ENCODE results near the gene FOXN3. TPM values are rescaled to one million over a fixed set of nuclear protein-coding genes. Genes with fewer than 3 reads are reported as not detected.

FOXN3 gene
- total RNA-seq, 4 donors from 2014 or later: 66.1 to 130 (median 109) TPM

DNA sequence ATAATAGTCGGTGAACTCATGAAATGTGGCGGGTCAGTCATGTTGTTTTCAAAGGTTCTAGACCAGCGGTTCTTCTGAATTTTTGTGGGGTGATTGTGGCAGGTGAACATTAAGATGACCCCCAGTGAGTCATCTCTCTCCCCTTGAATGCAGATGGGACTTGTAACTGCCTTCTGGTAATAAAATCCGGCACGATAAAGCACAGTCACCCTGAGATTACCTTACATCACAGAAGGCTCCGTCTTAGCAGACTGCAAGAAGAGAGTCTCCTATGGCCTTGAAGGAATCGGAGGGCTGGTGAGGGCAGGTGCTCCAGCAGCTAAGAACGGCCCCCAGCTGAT is 189.6 kb downstream of the FOXN3 start:
- Histone ChIP-seq H3K36me3 (no peaks in the 10 kb centered on the region), H3K27ac (no peak overlapping the region), H3K4me3 (no peak overlapping the region), H3K4me1 (peaks cover 0 to 32% (median 2%) of the 10 kb centered on the region in 4 donors), H3K27me3 (no peaks in the 10 kb centered on the region), H3K9me3 (no peaks in the 10 kb centered on the region)
- TF ChIP-seq POLR2AphosphoS5 (IDR thresholded peaks at IDR 0.05): no peak
- TF ChIP-seq, protein P1, sequence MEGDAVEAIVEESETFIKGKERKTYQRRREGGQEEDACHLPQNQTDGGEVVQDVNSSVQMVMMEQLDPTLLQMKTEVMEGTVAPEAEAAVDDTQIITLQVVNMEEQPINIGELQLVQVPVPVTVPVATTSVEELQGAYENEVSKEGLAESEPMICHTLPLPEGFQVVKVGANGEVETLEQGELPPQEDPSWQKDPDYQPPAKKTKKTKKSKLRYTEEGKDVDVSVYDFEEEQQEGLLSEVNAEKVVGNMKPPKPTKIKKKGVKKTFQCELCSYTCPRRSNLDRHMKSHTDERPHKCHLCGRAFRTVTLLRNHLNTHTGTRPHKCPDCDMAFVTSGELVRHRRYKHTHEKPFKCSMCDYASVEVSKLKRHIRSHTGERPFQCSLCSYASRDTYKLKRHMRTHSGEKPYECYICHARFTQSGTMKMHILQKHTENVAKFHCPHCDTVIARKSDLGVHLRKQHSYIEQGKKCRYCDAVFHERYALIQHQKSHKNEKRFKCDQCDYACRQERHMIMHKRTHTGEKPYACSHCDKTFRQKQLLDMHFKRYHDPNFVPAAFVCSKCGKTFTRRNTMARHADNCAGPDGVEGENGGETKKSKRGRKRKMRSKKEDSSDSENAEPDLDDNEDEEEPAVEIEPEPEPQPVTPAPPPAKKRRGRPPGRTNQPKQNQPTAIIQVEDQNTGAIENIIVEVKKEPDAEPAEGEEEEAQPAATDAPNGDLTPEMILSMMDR (IDR thresholded peaks at IDR 0.05): no peak
- no peak for TF ChIP-seq POLR2A (IDR thresholded peaks at IDR 0.05)
- TF ChIP-seq EP300 (IDR thresholded peaks at IDR 0.05; ENCODE audit: low read depth): no peak
- intact Hi-C loops (cut with DNase I; ENCODE audit: low total_unique reads): no loop called here
- WGBS, 2 donors (ENCODE audit: low coverage in 1 of 2): 73 to 92% methylated on average over 3 to 8 of the region's 8 CpGs
- DNase-seq: no peak
- in situ Hi-C loops (cut with MboI; ENCODE audit: low pct_ligation_motif_present in 1 of 4, low pct_unique_long_range_greater_than_20kb in 1 of 4, low sequenced_read_pairs in 3 of 4): no loop called here

DNA sequence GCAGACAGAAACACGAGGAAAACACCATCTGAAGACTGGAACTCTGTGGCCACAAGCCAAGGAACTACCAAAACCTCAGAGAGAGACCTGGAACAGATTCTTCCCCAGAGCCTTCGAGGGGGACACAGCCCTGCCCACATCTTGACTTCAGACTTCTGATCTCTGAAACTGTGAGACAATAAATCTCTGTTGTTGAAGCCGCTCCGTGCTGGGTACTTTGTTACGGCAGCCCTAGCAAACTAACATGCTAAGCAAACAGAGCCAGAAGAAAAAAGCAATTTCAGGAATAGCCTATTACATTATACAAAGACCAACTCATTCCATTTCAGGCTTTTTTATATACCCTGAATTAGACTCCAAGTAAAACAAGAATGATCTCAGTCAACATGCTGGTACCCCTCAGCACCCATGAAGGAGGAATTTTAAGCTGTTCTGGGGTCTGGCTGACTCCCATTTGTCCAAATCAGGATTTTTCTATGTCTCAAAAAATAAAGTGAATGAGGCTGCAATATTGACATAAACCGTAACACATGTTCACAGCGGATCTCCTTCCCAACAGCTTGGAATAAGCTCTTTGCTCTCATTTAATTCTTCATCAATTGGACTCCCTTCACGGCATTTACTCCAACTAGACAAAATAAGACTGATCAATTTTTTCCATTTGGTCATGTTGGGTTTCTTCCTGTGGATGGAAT is 190.1 kb downstream of the FOXN3 start:
- 56 to 64% methylated on average over 2 to 8 of the region's 8 CpGs for WGBS, 2 donors (ENCODE audit: low coverage in 1 of 2)
- no peak overlapping the region for H3K4me3 ChIP-seq
- intact Hi-C loops (cut with DNase I; ENCODE audit: low total_unique reads): no loop called here
- H3K36me3 ChIP-seq: no peaks in the 10 kb centered on the region
- DNase-seq: no peak
- H3K4me1 ChIP-seq: peaks cover 0 to 33% (median 2%) of the 10 kb centered on the region in 4 donors
- no peaks in the 10 kb centered on the region for H3K27me3 ChIP-seq
- TF ChIP-seq EP300 (IDR thresholded peaks at IDR 0.05; ENCODE audit: low read depth) (no peak), POLR2AphosphoS5 (IDR thresholded peaks at IDR 0.05) (no peak), POLR2A (IDR thresholded peaks at IDR 0.05) (no peak)
- TF ChIP-seq, protein P1 (IDR thresholded peaks at IDR 0.05): no peak
- in situ Hi-C loops (cut with MboI; ENCODE audit: low pct_ligation_motif_present in 1 of 4, low pct_unique_long_range_greater_than_20kb in 1 of 4, low sequenced_read_pairs in 3 of 4): no loop called here
- no peaks in the 10 kb centered on the region for H3K9me3 ChIP-seq
- no peak overlapping the region for H3K27ac ChIP-seq

DNA sequence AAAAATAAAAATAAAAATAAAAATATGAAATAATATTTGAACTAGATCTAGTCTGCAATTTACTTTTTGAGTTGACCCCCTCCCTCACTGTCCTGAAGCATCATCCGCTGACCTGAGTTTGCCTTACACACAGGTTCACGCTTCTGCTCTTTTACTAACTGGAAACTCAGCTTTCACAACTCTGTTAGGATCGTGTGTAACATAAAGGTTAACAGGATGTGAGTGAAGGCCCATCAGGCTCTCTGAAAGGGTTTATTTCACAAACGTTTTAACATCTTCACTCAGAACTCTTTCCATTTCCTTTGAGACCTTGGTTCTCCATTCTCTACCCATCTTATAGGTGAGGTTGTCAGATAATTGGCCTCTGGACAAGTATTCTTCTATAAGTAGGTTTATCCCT is 191.4 kb downstream of the FOXN3 start:
- DNase-seq: no peak
- in situ Hi-C loops (cut with MboI; ENCODE audit: low pct_ligation_motif_present in 1 of 4, low pct_unique_long_range_greater_than_20kb in 1 of 4, low sequenced_read_pairs in 3 of 4): no loop called here
- no peak overlapping the region for H3K27ac ChIP-seq
- H3K36me3 ChIP-seq: no peaks in the 10 kb centered on the region
- 76 to 84% methylated on average over 4 of the region's 4 CpGs for WGBS, 2 donors (ENCODE audit: low coverage in 1 of 2)
- intact Hi-C loops (cut with DNase I; ENCODE audit: low total_unique reads): no loop called here
- no peaks in the 10 kb centered on the region for H3K27me3 ChIP-seq
- H3K4me3 ChIP-seq: no peak overlapping the region
- peaks cover 4 to 44% (median 11%) of the 10 kb centered on the region in 4 donors for H3K4me1 ChIP-seq
- TF ChIP-seq POLR2A (IDR thresholded peaks at IDR 0.05) (no peak), POLR2AphosphoS5 (IDR thresholded peaks at IDR 0.05) (no peak), EP300 (IDR thresholded peaks at IDR 0.05; ENCODE audit: low read depth) (no peak)
- TF ChIP-seq, protein P1 (IDR thresholded peaks at IDR 0.05): no peak
- H3K9me3 ChIP-seq: no peaks in the 10 kb centered on the region

DNA sequence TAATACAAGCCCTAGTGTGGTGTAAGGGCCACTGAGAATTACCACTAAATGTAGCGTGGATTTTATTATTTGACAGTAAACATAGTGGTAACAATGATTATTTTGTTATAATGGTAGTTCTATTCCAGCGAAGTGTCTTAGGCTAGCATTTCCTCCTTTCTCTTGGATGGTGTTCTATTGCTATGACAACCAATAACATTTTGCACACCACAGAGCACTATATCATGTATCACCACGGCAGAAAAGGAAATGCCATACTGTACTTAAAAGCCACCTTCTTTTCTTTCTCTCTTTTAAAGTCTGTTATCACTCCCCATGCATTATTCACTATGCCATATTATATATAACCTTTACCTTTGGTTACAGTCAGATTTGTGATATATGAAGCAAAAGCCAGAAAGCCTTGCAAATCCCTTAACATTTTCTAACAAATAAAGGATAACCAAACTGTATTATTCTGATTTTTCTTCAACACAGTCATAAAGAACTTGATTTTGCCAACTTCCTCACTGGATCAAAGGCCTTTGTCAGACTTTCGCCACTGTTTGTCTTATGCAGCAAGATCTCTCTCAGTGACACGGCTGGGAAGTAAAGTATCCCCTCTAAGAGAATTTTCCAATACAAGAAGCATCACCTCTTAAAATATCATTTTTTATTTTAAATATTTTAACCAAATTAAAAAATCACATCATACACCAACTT is 195.8 kb downstream of the FOXN3 start:
- Histone ChIP-seq H3K4me1 (peaks cover 4 to 18% (median 10%) of the 10 kb centered on the region in 4 donors), H3K4me3 (no peak overlapping the region), H3K9me3 (no peaks in the 10 kb centered on the region), H3K36me3 (no peaks in the 10 kb centered on the region), H3K27me3 (no peaks in the 10 kb centered on the region), H3K27ac (peak overlapping the region in 1 of 4 donors; percentile 25)
- TF ChIP-seq EP300 (IDR thresholded peaks at IDR 0.05; ENCODE audit: low read depth) (no peak), POLR2A (IDR thresholded peaks at IDR 0.05) (no peak), POLR2AphosphoS5 (IDR thresholded peaks at IDR 0.05) (no peak)
- TF ChIP-seq, protein P1 (IDR thresholded peaks at IDR 0.05): no peak
- 21 to 33% methylated on average over 5 of the region's 5 CpGs for WGBS, 2 donors (ENCODE audit: low coverage in 1 of 2)
- DNase-seq: no peak
- intact Hi-C loops (cut with DNase I; ENCODE audit: low total_unique reads) (no loop called here), in situ Hi-C loops (cut with MboI; ENCODE audit: low pct_ligation_motif_present in 1 of 4, low pct_unique_long_range_greater_than_20kb in 1 of 4, low sequenced_read_pairs in 3 of 4) (no loop called here)

Data from transverse colon (tissue), 4 donors.